Measurements from ENCODE around the gene RLN3. TPM values are rescaled to one million over a fixed set of nuclear protein-coding genes. Genes with fewer than 3 reads are reported as not detected.
A peak's percentile ranks its signal among the peaks of the same experiment; 100 is the strongest.
"Not testable (repeated sequence)": the region's sequence is repeated elsewhere in the genome, so short reads cannot be mapped to it uniquely, and the experiment has no call there.

The RLN3 gene
- total and polyA plus RNA-seq, 2 of the 8 experiments (the other 6 are each of a cell fraction or from before 2014, with no cell fraction given), result not detected

- TF ChIP-seq GABPA (IDR thresholded peaks at IDR 0.05; ENCODE audit: borderline replicate concordance, insufficient read depth, low read length), result no peak
- no peak for TF ChIP-seq POLR2AphosphoS5 (IDR thresholded peaks at IDR 0.05; ENCODE audit: low read depth, low read length)
- TF ChIP-seq SP2 (IDR thresholded peaks at IDR 0.05; ENCODE audit: low read length), result no peak
- TF ChIP-seq TBP (IDR thresholded peaks at IDR 0.05; ENCODE audit: low read depth, low read length), result no peak
- peak; percentile 48; the same call in 1 of the 2 replicates for TF ChIP-seq SP1 (IDR thresholded peaks at IDR 0.05; ENCODE audit: low read depth, low read length)
These were observed 4.3 kb upstream of the RLN3 start (continued) for GRCh38 chr19:14023404-14024235.

GRCh38 chr19:14026652-14027192, 1.2 kb upstream of the RLN3 start:
- not testable (repeated sequence) for H3K79me1 ChIP-seq (ENCODE audit: low read depth, low read length); H3K4me3 ChIP-seq (ENCODE audit: extremely low read depth in 1 of 4, insufficient read depth in 2 of 4, low read depth in 3 of 4, low read length in 4 of 4); H3K14ac ChIP-seq (ENCODE audit: insufficient read length); H3K23me2 ChIP-seq (ENCODE audit: low read depth, low read length); H2BK120ac ChIP-seq (replicated peaks; ENCODE audit: low read depth, low read length); H3K4ac ChIP-seq (replicated peaks; ENCODE audit: insufficient read length, low read depth, low read length); H3K4me2 ChIP-seq (ENCODE audit: insufficient read depth in 1 of 2, low read depth in 2 of 2, low read length in 2 of 2); H2BK15ac ChIP-seq (ENCODE audit: low read length); H2BK20ac ChIP-seq (ENCODE audit: low read length); H4K20me1 ChIP-seq (replicated peaks in 1 of 2; ENCODE audit: control insufficient read depth in 1 of 2, insufficient read depth in 2 of 2, low read length in 2 of 2); H3K23ac ChIP-seq (ENCODE audit: insufficient read length); H2BK5ac ChIP-seq (ENCODE audit: low read depth, low read length); H3K27ac ChIP-seq (ENCODE audit: low read depth, low read length); H2BK12ac ChIP-seq (ENCODE audit: low read depth, low read length); H4K8ac ChIP-seq (ENCODE audit: extremely low read depth, insufficient read depth, low read length); H3K4me1 ChIP-seq (replicated peaks in 1 of 4; ENCODE audit: control insufficient read depth in 3 of 4, insufficient read depth in 4 of 4, low read length in 3 of 4); H3K56ac ChIP-seq (replicated peaks; ENCODE audit: insufficient read length, low read depth, low read length); H4K5ac ChIP-seq (ENCODE audit: insufficient read length, low read depth, low read length); H2AK5ac ChIP-seq (ENCODE audit: low read depth, low read length); H3K9me3 ChIP-seq (ENCODE audit: insufficient read depth in 2 of 2, low read depth in 1 of 2, low read length in 1 of 2); FAIRE-seq; H3K18ac ChIP-seq (ENCODE audit: extremely low read depth, low read length); H3K79me2 ChIP-seq (ENCODE audit: control insufficient read depth in 1 of 2, insufficient read depth in 2 of 2, low read length in 2 of 2); H3K36me3 ChIP-seq (ENCODE audit: control insufficient read depth in 2 of 4, insufficient read depth in 4 of 4, low read length in 3 of 4); DNase-seq (ENCODE audit: low read depth in 1 of 2, low spot score in 2 of 2); H2AFZ ChIP-seq (ENCODE audit: low read length); H4K91ac ChIP-seq (replicated peaks; ENCODE audit: insufficient read length, low read length); H3K9ac ChIP-seq (replicated peaks in 1 of 4; ENCODE audit: extremely low read depth in 1 of 4, low read depth in 3 of 4, low read length in 3 of 4)
- POLR2A ChIA-PET (ENCODE audit: partially characterized antibody), result interaction anchor here (0.6 to 1.0 kb wide), 2 partner anchors 59 to 102 kb away, joined by 3 to 5 read pairs; no protein-coding TSS in a partner anchor
- peaks cover 0 to 12% (median 9%) of the 10 kb centered on the region in 4 experiments; a peak in 5 of 7 replicates for H3K27me3 ChIP-seq (replicated peaks in 1 of 4; ENCODE audit: control insufficient read depth in 3 of 4, extremely low read depth in 1 of 4, insufficient read depth in 3 of 4, low read length in 3 of 4)
- CTCF ChIA-PET (ENCODE audit: partially characterized antibody), result interaction anchor here (0.6 to 2.8 kb wide), 12 partner anchors 8 to 940 kb away, joined by 3 to 8 read pairs (median 3); no protein-coding TSS in a partner anchor
- WGBS, 2 experiments (ENCODE audit: extremely low coverage in 1 of 2, insufficient coverage in 1 of 2, insufficient read length in 1 of 2, insufficient replicate concordance in 2 of 2, low coverage in 1 of 2, low lambda C conversion rate in 2 of 2, missing lambda C conversion rate in 1 of 2), result 85% methylated on average over 5 of the region's 5 CpGs; no CpG with 5 or more reads in 1 of the 2 experiments
